ENCODE results near the gene IGF2.

The IGF2 gene

DNA sequence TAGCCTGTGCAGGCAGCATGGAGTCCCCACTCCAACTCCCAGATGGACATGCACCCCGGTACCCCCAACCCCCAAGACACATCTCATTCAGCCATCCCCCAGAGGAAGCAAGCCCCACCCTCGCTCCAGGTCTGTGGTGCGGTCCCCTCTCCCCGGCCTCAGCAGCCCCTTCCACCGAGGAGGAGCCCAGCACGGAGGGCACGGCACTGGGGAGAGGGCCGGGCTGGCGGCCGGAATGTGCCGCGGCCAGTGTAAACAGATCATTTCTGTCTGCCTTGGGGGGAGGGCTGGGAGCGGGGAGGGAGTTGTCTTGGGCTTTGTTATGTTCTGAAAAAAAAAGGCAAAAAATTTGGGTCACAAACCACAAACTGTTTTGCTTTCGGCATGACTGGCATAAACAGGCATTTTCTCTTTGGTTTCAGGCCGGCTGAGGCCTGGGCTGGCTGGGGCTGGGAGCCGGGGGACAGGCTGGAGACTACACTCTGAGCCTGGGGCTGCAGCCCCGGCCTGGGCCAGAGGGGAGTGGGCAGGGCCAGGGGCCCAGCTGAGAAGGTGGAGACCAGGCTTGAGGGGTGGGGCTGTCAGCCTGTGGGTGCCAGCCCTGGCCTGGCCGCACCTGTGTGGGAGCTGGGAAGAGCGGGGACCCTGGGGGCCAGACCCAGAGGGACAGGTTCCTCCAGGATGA is 16.8 kb downstream of the IGF2 start:
- DNase-seq = no peak

DNA sequence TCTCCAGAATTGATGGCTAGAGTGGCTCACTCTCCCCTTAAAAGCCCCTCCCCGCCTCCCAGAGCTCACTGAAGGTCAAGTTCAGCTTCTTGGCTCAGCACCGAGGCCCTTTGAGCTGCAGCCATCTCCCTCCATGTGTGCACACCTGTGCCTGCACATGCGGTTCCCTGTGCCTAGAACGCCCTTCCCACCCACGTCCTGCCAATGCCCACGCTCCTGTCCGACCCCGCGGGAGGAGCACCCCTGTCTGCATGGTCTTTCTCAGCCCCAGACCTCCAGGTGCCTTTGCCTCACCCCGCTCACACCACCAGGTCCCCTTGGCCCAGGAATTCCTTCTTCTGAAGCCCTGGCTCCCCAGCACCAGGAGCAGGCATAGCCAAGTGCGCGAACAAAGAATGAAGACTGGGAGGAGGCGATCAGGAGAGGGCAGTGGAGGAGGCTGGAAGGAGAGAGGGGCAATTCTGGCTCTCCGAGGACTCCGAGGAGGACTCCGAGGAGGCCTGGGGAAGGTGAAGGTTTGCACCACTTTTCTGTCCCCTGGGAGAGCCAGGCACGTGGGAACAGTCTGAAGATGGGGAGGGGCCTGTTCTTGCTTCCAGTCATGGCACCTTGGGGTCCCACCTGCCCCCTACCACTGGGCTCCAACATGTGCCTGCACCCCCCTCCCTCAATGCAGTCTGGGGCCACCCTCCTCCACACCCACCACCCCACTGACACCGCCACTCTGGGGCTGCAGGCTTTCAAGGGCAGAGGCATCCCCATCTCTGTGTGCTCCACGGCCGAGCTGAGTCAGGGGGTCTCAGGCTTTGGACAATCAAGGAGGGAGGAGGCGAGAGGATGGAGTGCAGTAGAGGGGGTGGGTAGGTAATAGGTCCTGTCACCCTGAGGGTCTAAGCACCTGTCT is 17.7 kb downstream of the IGF2 start:
- no peak for DNase-seq

DNA sequence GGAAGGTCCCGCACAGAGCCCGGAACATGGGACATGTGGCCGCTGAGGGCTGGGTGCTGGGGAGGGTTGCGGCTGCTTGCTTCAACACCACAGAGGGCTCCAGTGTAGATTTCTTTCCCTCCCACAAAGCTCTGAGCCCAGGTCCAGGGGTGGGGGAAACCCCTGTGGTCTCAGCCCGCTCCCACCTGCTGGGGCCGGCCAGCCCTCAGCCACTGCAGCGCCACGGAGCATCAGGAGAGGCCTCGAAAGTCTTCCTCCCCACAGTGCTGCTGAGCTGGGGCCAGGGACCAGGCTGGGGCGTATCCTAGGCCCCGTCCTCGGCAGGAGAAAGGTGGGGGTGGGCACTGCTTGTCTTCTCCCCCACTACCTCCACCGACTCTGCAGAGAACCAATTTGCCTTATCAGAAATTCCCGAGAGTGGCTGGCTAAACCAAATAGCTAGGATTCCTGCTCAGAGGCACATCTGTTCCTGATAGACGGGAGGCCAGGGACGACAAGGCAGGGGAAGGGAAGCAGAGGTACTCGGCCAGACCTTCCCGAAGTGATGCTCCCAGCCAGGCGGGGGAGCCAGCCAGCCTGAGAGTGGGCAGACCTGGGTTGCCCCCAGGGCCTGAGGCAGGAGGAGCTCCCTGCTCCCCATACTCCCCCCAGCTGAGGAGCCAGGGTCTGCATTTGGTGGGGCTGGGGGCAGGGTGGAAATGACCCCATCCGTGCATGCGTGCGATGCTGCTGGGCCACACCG is 18.7 kb downstream of the IGF2 start:
- DNase-seq = no peak

DNA sequence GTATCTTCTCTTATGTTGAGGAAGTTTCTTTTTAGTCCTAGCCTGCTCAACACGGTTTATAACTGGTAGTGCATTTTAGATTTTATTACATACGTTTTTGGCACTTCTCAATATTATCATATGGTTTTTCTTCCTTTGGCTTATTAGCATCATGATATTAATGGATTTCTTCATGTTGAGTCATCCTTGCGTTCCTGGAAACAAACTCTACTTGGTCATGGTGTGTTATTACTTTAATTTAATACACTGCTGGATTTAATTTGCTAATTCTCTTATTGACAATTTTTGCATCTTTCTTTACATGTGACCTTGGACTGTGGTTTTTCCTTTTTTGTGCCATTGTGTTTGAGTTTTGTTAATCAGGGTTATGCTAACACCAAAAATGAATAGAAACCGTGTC is 20.5 kb downstream of the IGF2 start:
- DNase-seq = no peak

DNA sequence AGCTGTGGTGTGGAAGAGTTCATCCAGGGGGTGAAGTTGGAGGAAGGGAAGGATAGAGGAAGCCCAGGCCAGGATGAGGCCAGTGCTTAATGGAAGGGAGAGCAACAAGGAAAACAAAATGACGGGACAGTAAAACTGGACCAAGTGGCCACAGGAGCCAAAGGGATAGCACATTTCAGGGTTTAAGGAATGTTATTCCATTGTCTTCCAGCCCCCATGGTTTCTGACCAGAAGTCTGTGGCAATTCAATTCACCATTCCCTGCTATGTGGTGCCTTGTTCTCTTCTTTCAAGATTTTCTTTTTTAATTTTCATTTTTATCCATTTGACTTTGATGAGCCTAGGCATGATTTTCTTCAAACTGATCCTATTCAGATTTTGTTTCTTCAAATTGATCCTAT is 22.5 kb downstream of the IGF2 start:
- DNase-seq = no peak

DNA sequence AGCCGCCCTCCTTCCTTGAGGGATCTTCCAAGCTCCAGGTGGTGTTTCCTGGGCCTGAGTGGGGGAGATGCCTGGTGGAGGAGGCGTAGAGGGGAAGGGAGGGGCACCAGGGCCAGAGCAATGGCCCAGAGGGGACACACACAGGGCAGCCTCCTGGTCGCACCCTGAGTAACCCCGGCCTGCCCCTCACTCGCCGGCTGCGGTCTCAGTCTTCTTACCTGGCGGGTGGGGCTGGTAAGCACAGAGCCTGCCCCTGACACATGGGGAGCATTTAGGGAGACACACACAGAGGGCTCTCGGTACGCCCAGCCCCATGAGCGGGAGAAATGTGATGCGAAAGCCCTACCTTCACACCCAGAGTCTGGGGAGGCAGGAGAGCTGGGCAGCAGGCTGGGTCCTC is 23.9 kb downstream of the IGF2 start:
- no peak for DNase-seq

DNA sequence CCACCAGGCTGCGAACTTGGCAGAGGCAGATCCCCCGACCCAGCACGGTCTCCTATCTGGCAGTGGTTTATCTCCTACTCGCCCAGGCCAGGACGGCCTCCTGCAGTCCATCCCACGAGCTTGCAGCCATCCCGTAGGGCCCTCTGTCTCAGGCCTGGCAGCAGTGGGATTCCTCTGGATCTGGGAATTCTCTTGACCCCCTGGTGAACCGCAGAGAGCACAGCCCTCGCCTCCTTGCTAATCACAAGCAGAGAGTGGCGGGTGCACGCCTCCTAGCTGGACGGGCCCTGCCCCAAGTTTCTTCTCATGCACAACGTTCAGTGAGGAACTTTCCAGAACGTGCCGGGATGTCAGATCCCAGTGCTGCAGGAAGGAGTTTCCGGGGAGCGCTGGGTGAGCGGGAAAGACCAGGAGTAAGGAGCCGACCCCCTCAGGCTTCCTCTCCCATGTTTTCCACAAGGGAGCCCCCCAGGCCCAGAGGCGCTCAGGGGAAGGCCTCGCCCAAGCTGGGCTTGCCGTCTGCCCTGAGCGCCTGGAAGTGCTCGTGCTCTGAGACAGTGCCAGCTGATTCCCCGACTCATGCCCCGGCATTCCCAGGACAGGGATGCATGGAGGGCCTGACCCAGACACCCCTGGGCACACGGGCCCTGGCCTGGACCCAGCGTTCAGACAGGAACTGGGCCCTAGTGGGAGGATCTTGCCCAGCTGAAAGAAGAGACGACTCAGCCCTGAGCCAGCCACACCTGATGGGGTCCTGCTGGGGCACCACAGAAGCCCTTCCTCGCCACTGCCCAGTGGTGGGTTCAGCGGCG is 24.6 kb downstream of the IGF2 start:
- DNase-seq = no peak

DNA sequence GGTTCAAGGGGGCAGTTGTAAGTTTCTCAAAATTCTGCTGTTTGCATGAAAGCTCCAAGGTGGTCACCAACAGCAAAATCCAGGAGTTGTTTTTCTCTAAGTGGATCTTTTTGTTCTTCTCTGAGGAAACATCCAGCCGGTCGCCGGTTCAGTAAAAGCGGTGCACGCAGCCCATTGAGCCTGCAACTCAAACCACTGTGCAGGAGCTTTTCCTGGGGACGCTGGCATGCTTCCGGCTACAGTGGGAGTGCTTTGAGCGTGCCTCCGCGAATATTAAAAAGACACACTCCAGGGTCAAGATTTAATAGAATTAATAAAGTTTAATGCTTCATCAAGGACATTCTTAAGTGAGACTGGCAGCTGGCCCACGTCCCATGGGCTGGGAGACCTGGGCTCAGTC is 25.4 kb downstream of the IGF2 start:
- no peak for DNase-seq

DNA sequence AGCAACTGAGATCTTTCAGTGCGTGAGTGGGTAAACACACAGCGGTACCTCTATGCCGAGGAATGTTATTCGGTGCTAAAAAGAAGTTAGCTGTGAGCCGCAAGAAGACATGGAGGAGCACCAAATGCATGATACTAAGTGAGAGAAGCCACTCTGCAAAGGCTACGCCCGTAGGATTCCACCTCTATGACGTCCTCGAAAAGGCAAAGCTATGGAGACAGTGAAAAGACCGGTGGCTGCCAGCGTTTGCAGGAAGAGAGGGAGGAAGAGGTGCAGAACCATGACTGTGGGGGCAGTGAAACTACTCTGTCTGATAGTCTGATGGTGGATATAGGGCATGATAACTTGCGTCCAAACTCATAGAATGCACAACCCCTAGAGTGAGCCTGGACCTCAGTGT is 28.7 kb downstream of the IGF2 start:
- no peak for DNase-seq

DNA sequence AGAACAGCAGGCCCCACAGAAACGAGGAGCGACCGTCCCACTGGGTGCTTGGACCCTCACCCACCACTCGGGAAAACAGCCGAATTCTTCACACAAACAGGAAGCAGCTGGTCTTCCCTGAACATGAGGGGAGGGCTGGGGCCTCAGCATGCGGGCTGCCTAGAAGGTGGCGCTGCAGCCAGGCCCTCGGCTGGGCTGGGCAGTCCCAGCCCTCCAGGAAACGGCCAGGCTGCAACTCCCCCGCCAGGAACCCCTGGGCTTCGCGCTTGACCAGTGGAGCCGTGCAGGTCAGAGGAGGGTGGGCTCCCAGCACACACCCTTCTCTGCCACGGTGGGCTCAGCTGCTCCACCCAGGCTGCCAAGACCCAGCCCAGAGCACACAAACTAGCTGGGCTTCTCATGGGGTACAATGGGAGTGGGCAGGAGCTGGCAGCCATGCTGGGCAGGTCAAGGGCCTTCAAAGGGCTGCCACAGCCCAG is 29.6 kb downstream of the IGF2 start:
- no peak for DNase-seq

DNA sequence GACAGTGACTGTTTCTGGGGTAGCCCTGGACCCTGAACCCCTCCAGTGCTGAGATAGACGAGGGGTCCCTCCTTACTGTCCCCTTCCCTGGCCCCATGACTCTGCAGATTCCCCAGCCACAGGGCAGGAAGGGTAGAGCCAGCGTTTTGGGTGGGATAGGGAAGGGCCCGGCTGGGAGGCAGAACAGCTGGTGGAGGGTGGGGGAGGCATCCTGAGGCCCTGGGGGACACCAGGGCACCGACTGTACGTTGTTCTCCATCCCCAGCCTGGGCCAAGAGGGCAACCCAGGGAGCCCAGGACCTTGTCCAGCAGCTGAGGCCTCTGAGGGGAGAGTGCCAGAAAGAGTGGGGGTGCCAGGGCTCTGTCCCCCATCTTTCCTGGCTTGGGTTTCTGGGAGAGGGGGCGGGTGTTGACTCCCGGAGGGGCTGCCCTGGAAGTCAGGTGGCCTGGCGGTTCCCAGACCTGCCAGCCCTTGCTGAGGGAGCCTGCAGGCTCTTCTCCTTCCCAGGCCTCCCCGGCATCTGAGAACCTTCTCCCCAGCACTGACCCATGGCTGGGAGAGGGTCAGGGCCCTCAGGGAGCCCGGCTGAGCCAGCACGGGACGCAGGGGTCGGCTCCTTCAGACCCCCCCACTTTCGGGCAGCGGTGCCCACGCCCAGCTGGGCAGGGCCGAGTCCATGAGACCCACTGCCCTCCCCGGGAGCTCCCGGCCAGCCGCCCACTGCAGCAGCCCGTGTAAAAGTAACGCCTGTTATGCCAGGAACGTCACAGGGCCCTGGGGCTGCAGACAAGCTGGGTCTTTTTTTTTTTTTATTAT is 30.3 kb downstream of the IGF2 start:
- no peak for DNase-seq

DNA sequence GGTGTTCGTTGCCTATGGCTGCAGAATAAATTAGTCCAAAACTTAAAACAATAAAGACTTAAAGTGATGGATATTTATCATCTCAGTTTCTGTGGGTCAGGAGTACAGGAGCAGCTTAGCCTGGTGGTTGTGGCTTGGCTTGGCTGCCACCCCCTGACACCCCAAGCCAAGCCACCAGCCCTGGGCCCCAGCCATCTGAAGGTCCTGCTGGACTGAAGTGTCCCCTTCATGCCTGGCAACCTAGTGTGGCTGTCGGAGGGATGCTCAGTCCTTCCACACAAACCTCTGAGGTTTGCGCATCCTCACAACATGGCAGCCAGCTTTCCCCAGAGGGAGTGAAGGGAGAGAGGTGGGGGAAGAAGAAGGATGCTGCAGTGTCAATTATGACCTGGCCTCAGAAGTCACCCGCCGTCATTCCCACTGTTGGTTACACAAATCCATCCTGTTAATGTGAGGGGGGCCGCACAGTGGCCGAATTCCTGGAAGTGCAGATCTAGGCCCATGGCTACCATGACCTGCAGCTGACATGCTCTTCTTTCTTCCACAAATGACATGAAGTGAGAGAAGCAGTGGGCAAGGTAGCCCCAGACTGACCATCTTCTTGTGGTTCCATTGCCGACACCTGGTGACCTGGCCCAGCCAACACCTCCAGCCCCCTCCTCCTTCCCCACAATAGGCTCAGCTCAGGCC is 31.1 kb downstream of the IGF2 start:
- no peak for DNase-seq

DNA sequence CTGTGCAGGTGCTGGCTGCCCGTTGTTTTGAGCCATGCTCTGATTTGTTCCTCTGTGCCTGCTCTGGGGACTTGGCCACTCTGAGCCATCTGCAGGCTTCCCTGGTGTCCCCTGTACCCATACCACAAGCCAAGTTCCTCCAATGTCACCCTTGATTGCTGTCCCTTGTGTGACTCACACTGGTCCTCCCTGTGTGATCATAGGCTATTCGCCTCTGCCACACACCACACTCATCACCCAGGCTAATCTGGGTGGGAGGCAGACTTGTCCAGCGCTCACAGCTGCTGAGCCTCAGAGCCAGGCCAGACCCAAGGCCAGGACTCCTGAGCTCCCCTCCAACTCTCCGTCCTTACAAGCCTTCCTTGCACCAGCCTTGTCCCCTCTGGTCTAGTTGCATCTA is 31.7 kb downstream of the IGF2 start:
- DNase-seq = no peak

DNA sequence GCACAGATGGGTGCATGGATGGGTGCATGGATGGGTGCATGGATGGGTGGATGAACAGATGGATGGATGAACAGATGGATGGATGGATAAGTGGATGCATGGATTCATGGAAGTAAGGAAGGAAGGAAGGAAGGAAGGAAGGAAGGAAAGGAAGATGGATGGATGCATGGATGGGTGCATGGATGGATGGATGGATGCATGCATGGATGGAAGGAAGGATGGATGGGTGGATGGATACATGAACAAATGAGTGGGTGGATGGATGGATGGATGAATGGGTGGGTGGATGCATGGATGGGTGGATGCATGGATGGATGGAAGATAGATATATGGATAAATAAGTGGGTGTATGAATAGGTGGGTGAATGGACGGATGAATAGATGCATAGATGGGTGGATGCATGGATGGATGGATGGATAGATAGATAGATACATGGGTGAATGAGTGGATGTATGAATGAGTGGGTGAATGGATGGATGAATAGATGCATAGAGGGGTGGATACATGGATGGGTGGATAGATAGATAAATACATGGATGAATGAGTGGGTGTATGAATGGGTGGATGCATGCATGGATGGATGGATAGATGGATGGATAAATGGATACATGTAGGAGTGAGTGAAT is 32.5 kb downstream of the IGF2 start:
- no peak for DNase-seq

DNA sequence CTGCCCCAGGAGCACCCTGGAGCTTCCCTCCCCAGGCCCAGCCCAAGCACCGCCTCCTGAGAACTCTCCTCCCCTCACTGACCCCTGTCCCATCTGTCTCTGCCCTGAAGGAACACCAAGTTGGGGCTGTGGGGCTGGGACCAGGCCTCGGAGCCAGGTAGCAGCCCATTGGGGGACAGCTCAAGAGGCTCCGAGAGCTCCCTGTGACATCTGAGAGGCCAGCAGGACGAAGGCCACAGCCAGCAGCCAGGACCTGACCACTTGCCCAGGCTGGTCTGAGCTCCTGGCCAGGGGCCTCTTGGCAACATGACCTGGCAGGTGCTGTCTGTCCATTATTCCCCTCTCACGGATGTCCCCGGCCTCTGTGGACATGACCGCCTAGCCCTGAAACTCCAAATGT is 33.7 kb downstream of the IGF2 start:
- no peak for DNase-seq

DNA sequence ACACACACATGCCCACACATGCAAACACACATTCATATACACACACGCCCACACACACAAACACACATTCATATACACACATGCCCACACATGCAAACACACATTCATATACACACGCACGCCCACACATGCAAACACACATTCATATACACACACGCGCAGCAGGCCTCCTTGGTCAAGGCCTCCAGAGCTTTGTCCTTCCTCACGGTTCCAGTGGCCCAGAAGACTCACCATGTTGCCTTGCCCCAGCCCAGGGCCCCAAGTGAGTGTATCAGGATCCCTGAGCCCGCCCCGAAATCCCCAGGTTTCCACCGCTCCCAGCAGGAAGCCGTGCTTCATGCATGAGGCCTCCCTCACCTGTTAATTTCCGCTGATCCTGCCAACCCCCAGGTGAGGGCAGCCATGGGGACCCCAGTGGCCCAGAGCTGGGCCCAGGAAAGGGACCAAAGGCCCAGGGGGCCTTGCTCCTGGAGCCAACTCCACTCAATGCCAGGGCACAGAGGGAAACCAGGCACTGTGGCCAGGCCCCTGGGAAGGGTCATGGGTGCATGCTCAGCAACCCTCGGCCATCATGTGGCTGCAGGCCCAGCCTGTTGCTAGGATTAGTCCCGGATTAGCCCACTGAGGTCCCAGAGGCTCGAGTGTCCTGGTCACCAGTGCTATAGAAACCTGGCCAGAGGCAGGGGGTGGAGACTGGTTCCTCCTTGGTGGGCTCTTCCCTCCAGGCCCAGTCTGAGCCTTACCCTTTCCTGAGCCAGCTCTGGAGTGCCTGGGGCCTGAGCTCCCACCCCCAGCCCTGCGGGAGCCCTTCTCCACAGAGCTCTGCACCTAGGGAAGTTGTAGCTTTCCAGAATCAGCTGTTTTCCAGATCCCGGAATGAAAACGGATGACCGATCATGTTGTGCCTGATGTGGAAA is 34.4 kb downstream of the IGF2 start:
- no peak for DNase-seq

DNA sequence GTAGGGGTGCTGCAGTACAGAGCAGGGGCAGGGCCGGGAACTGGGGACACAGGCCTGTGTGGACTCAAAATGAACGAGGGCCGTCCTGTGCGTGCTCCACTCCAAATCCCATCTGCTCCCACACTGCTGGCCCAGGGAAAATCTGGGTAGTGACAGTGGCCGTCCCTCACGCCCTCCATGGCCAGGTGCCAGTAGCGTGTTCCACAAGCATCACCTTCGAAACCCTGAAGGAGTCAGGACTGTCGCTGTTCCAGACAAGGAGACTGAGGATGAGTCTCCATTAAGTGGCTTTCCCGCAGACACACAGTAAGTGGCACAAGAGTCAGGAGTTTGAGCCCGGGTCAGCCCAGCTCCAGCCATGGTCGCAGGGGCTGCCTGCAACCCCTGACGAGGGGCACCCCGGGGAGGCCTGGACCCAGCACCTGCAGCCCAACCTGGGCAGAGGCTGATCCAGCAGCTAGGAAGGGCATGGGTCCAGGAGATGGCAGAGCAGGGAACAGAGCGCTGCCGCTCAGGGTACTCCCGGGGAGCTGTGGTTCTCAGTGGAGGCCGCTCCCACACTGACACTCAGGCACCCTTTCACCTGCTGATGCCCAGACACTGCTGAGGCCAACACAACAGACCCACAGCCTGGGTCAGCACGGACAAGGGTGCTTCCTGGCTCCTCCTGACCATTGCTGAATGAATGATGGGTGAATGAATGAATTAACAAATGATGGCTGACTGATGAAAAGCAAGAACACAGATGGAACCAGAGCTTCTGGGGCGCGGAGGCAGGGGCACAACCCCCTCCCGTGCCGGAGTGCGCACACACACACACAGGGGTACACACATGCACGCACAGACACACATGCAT is 35.3 kb downstream of the IGF2 start:
- no peak for DNase-seq

DNA sequence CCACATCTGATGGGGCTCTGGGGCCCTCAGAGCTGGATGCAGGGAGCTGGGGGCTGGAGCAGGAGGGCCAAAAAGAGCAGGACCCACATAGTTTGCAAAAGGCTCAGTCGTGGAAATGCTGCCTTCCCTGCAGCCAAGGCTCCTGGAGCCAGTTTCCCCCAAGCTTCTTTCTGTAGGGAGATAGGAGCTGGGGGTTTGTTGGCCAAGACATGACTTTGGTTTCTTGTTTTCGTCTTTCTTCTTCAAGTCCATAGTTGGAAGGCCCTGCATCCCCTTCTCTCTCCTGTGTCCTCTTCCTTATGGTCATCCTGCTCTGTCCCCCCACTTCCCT is 36.3 kb downstream of the IGF2 start:
- no peak for DNase-seq
